H9 (cell line): ENCODE results near the gene MINPP1. TPM values are rescaled to one million over a fixed set of nuclear protein-coding genes. Genes with fewer than 3 reads are reported as not detected.

Experiments
- DNase-seq: peaks from one replicate; pipeline ENCODE4 v3.0.0-alpha.2; 2017
- H2AFZ ChIP-seq: one replicate; pipeline ENCODE4 v1.6.1; 2013; ENCODE audit warnings: mild to moderate bottlenecking, low read length, control low read depth, moderate library complexity
- H2AK5ac ChIP-seq: 2 replicates; pipeline ENCODE4 v1.6.1; 2013; ENCODE audit warnings: low read length, control low read depth, mixed read lengths; ENCODE audit not compliant: insufficient read length
- H2BK120ac ChIP-seq: one replicate; pipeline ENCODE4 v1.6.1; 2013; ENCODE audit warnings: low read depth, mild to moderate bottlenecking, low read length, control low read depth, inconsistent platforms; ENCODE audit not compliant: poor library complexity, severe bottlenecking
- H2BK12ac ChIP-seq: 2 replicates; pipeline ENCODE4 v1.6.1; 2013; ENCODE audit warnings: low read length, control low read depth, mixed read lengths, low read depth; ENCODE audit not compliant: insufficient read length
- H2BK15ac ChIP-seq: 2 replicates; pipeline ENCODE4 v1.6.1; 2013; ENCODE audit warnings: low read depth, low read length, control low read depth
- H2BK20ac ChIP-seq: one replicate; pipeline ENCODE4 v1.6.1; 2013; ENCODE audit warnings: low read depth, mild to moderate bottlenecking, low read length, control low read depth, inconsistent platforms; ENCODE audit not compliant: poor library complexity, severe bottlenecking
- H2BK5ac ChIP-seq: 2 replicates; pipeline ENCODE4 v1.6.1; 2013; ENCODE audit warnings: low read length, control low read depth, mixed read lengths; ENCODE audit not compliant: insufficient read length
- H3K14ac ChIP-seq: 2 replicates; pipeline ENCODE4 v1.6.1; 2013; ENCODE audit warnings: low read length, control low read depth; ENCODE audit not compliant: insufficient read depth
- H3K18ac ChIP-seq: 2 replicates; pipeline ENCODE4 v1.6.1; 2013; ENCODE audit warnings: low read depth, mild to moderate bottlenecking, mixed read lengths, low read length, control low read depth; ENCODE audit not compliant: insufficient read length
- H3K23ac ChIP-seq: 2 replicates; pipeline ENCODE4 v1.6.1; 2013; ENCODE audit warnings: low read length, control low read depth, mixed read lengths, low read depth; ENCODE audit not compliant: insufficient read length
- H3K23me2 ChIP-seq: 2 replicates; pipeline ENCODE4 v1.6.1; 2013; ENCODE audit warnings: low read depth, mild to moderate bottlenecking, mixed read lengths, low read length, control low read depth; ENCODE audit not compliant: insufficient read length, poor library complexity, severe bottlenecking
- H3K27ac ChIP-seq: 2 replicates; pipeline ENCODE4 v1.5.1; 2013; ENCODE audit warnings: low read length, control low read depth, mixed read lengths, low read depth; ENCODE audit not compliant: insufficient read length
- H3K27me3 ChIP-seq: 2 replicates; pipeline ENCODE4 v1.6.1; 2013; ENCODE audit warnings: low read length, control low read depth, inconsistent platforms; ENCODE audit not compliant: insufficient read depth
- H3K4ac ChIP-seq: 2 replicates; pipeline ENCODE4 v1.6.1; 2013; ENCODE audit warnings: low read depth, mild to moderate bottlenecking, control low read depth, inconsistent platforms, low read length, moderate library complexity
- H3K4me1 ChIP-seq: 2 replicates; pipeline ENCODE4 v1.6.1; 2013; ENCODE audit warnings: low read length, control low read depth, inconsistent platforms; ENCODE audit not compliant: insufficient read depth
- H3K4me2 ChIP-seq: 2 replicates; pipeline ENCODE4 v1.6.1; 2013; ENCODE audit warnings: low read length, control low read depth, mixed read lengths; ENCODE audit not compliant: insufficient read length, insufficient read depth
- H3K56ac ChIP-seq: 2 replicates; pipeline ENCODE4 v1.6.1; 2013; ENCODE audit warnings: low read depth, mild to moderate bottlenecking, mixed read lengths, low read length, control low read depth; ENCODE audit not compliant: insufficient read length
- H3K79me1 ChIP-seq: 2 replicates; pipeline ENCODE4 v1.6.1; 2013; ENCODE audit warnings: low read depth, mild to moderate bottlenecking, moderate library complexity, low read length, control low read depth, inconsistent platforms; ENCODE audit not compliant: insufficient read depth, poor library complexity, severe bottlenecking
- H3K79me2 ChIP-seq: 2 replicates; pipeline ENCODE4 v1.6.1; 2013; ENCODE audit warnings: low read length, control low read depth, inconsistent platforms; ENCODE audit not compliant: insufficient read depth
- H3K9ac ChIP-seq: 2 replicates; pipeline ENCODE4 v1.6.1; 2013; ENCODE audit warnings: low read length, control low read depth, mixed read lengths; ENCODE audit not compliant: insufficient read length; ENCODE audit errors: extremely low read depth
- H3K9me3 ChIP-seq: one replicate; pipeline ENCODE4 v1.6.1; 2013; ENCODE audit warnings: low read depth, low read length, inconsistent platforms; ENCODE audit not compliant: control insufficient read depth
- H3T11ph ChIP-seq: one replicate; pipeline ENCODE4 v1.6.1; 2013; ENCODE audit warnings: mild to moderate bottlenecking, low read length, control low read depth, inconsistent platforms
- H4K20me1 ChIP-seq: one replicate; pipeline ENCODE4 v1.6.1; 2013; ENCODE audit not compliant: control insufficient read depth, insufficient read length, insufficient read depth
- H4K5ac ChIP-seq: 2 replicates; pipeline ENCODE4 v1.6.1; 2013; ENCODE audit warnings: low read depth, mild to moderate bottlenecking, mixed read lengths, low read length, control low read depth; ENCODE audit not compliant: insufficient read length
- H4K8ac ChIP-seq: replicated peaks from 2 replicates; pipeline ENCODE4 v1.6.1; 2013; ENCODE audit warnings: low read length, control low read depth, mixed read lengths, low read depth; ENCODE audit not compliant: insufficient read length
- H4K91ac ChIP-seq: 2 replicates; pipeline ENCODE4 v1.6.1; 2013; ENCODE audit warnings: low read depth, mild to moderate bottlenecking, moderate library complexity, mixed read lengths, low read length, control low read depth; ENCODE audit not compliant: insufficient read length
- H3K27ac Mint-ChIP-seq, 3 experiments: 2 replicates in 2 of 3; 3 replicates in 1 of 3; pipeline ENCODE4 v1.8.0; 2020 to 2021; ENCODE audit warnings: mixed read lengths in 3 of 3, mild to moderate bottlenecking in 1 of 3, moderate library complexity in 1 of 3
- H3K27me3 Mint-ChIP-seq: 2 replicates; pipeline ENCODE4 v1.8.0; 2021; ENCODE audit warnings: low read depth, mild to moderate bottlenecking, moderate library complexity, mixed read lengths
- H3K36me3 Mint-ChIP-seq, 3 experiments: 2 replicates in 2 of 3; 3 replicates in 1 of 3; pipeline ENCODE4 v1.8.0; 2020 to 2021; ENCODE audit warnings: low read depth in 3 of 3, mixed read lengths in 3 of 3; ENCODE audit not compliant: insufficient read depth in 1 of 3
- H3K4me1 Mint-ChIP-seq, 2 experiments: 2 replicates each; pipeline ENCODE4 v1.8.0; 2020; ENCODE audit warnings: mixed read lengths in 2 of 2
- H3K4me3 Mint-ChIP-seq, 2 experiments: 2 replicates in 1 of 2; 3 replicates in 1 of 2; pipeline ENCODE4 v1.8.0; 2020 to 2021; ENCODE audit warnings: mild to moderate bottlenecking in 2 of 2, mixed read lengths in 2 of 2, moderate library complexity in 1 of 2
- H3K9me3 Mint-ChIP-seq, 2 experiments: 2 replicates in 1 of 2; 3 replicates in 1 of 2; pipeline ENCODE4 v1.8.0; 2020; ENCODE audit warnings: mild to moderate bottlenecking in 2 of 2, mixed read lengths in 2 of 2, moderate library complexity in 1 of 2
- WGBS: extraction: QIAGEN DNeasy Blood & Tissue Kit; methylation state at CpG from one replicate; pipeline ENCODE4 v1.1.7; 2013; ENCODE audit warnings: missing lambda C conversion rate, low lambda C conversion rate, mixed read lengths; ENCODE audit not compliant: insufficient read length; ENCODE audit errors: extremely low coverage; 5-methylcytosine and 5-hydroxymethylcytosine counted together
- total RNA-seq: library from RNA; stranded (reverse); gene quantifications from 2 replicates; pipeline ENCODE4 v1.2.1, GENCODE V29; 2021
- TF ChIP-seq, protein P1 (sequence below): fragments of 200-600 bp; sonication (generic); conservative IDR thresholded peaks from 3 replicates; pipeline ENCODE4 v1.8.0; 2021; ENCODE audit warnings: antibody characterized with exemption, mild to moderate bottlenecking

Gene MINPP1
- total RNA-seq, 1 experiment from 2014 or later = 30.3 TPM

DNA sequence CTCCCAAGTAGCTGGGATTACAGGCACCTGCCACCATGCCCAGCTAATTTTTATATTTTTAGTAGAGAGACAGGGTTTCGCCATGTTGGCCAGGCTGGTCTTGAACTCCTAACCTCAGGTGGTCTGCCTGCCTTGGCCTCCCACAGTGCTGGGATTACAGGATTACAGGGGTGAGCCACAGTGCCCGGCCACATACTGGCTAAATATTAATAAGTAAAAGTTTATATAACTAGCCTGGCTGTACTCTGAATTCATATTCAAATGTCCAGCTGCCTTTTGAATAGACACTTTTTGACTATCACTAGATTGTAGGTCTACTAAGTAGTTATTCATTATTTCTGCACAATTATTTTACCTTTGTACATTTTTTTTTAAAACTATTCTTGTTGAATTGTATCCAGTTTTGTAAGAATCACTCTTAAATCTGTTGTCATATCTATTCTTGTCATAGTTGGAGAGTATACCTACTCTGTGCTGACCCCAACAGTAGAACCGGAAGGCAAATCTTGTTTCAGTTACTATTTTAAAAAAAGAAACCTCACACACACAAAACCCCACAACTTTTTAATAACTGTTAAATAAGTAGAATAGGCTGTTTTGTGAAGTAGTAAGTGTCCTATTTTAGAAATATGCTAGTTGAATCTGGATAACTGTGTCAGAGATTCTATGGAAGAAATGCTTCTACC, 29.6 kb downstream of the MINPP1 start:
- peaks cover 31 to 43% (median 32%) of the 10 kb centered on the region in 3 experiments for H3K36me3 Mint-ChIP-seq

More for the DNA sequence above, 29.6 kb downstream of the MINPP1 start:
- Histone ChIP-seq H2BK5ac (no peak overlapping the region), H3K4ac (no peak overlapping the region), H3K27me3 (no peaks in the 10 kb centered on the region), H4K8ac (no peak overlapping the region), H2AFZ (no peak overlapping the region), H2BK120ac (no peak overlapping the region), H3K9me3 (peaks cover 11% of the 10 kb centered on the region), H3K4me2 (no peak overlapping the region), H3K56ac (no peak overlapping the region), H3K79me1 (no peaks in the 10 kb centered on the region), H3K9ac (no peak overlapping the region), H2AK5ac (no peak overlapping the region), H3T11ph (no peak overlapping the region), H3K79me2 (no peaks in the 10 kb centered on the region), H3K23ac (no peak overlapping the region), H3K14ac (no peak overlapping the region), H4K20me1 (no peaks in the 10 kb centered on the region), H4K91ac (no peak overlapping the region), H3K18ac (no peak overlapping the region), H4K5ac (no peak overlapping the region), H2BK20ac (no peak overlapping the region), H2BK12ac (no peak overlapping the region), H3K23me2 (no peaks in the 10 kb centered on the region), H3K27ac (no peak overlapping the region), H2BK15ac (no peak overlapping the region), H3K4me1 (no peaks in the 10 kb centered on the region)
- H3K27ac Mint-ChIP-seq = no peak overlapping the region
- peaks cover 11 to 19% of the 10 kb centered on the region in 2 experiments for H3K4me1 Mint-ChIP-seq
- DNase-seq = no peak
- TF ChIP-seq, protein P1, sequence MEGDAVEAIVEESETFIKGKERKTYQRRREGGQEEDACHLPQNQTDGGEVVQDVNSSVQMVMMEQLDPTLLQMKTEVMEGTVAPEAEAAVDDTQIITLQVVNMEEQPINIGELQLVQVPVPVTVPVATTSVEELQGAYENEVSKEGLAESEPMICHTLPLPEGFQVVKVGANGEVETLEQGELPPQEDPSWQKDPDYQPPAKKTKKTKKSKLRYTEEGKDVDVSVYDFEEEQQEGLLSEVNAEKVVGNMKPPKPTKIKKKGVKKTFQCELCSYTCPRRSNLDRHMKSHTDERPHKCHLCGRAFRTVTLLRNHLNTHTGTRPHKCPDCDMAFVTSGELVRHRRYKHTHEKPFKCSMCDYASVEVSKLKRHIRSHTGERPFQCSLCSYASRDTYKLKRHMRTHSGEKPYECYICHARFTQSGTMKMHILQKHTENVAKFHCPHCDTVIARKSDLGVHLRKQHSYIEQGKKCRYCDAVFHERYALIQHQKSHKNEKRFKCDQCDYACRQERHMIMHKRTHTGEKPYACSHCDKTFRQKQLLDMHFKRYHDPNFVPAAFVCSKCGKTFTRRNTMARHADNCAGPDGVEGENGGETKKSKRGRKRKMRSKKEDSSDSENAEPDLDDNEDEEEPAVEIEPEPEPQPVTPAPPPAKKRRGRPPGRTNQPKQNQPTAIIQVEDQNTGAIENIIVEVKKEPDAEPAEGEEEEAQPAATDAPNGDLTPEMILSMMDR = no peak
- peaks cover 19 to 22% of the 10 kb centered on the region in 2 experiments for H3K9me3 Mint-ChIP-seq
- H3K27me3 Mint-ChIP-seq = no peaks in the 10 kb centered on the region
- no CpG with 5 or more reads among the region's 3 CpGs for WGBS
- no peak overlapping the region for H3K4me3 Mint-ChIP-seq
